Heart right ventricle (tissue), 16 donors: ENCODE measurements around the gene GOLGA2. TPM values are rescaled to one million over a fixed set of nuclear protein-coding genes. Genes with fewer than 3 reads are reported as not detected.

Experiments
- ATAC-seq, 8 donors: fragments of 200-7000 bp; cut with Tn5 transposase; one replicate each; pipeline ENCODE4 v1.9.1; 2020; ENCODE audit warnings: mild to moderate bottlenecking in 8 of 8, moderate library complexity in 8 of 8, moderate number of reproducible peaks in 1 of 8
- DNase-seq, 2 donors: peaks; one replicate each; pipeline ENCODE4 v3.0.0-alpha.2; 2020
- H3K27ac ChIP-seq, 10 donors: fragments of 200-600 bp; sonication (generic) in 2 of 10; one replicate each; pipeline versions ENCODE4 v1.5.0 to v1.8.0; 2020 to 2022; ENCODE audit warnings: mild to moderate bottlenecking in 3 of 10
- H3K27me3 ChIP-seq, 7 donors: fragments of 200-600 bp; one replicate each; pipeline ENCODE4 v1.8.0; 2021 to 2022; ENCODE audit warnings: mild to moderate bottlenecking in 2 of 7
- H3K36me3 ChIP-seq, 9 donors: fragments of 200-600 bp; sonication (generic) in 1 of 9; one replicate each; pipeline versions ENCODE4 v1.5.0 to v1.8.0; 2020 to 2022; ENCODE audit warnings: mild to moderate bottlenecking in 2 of 9
- H3K4me1 ChIP-seq, 9 donors: fragments of 200-600 bp; sonication (generic) in 1 of 9; one replicate each; pipeline versions ENCODE4 v1.5.0 to v1.8.0; 2020 to 2022; ENCODE audit warnings: mild to moderate bottlenecking in 4 of 9
- H3K4me3 ChIP-seq, 10 donors: fragments of 200-600 bp; sonication (generic) in 2 of 10; one replicate each; pipeline versions ENCODE4 v1.5.0 to v1.8.0; 2020 to 2022; ENCODE audit warnings: mild to moderate bottlenecking in 7 of 10, moderate library complexity in 2 of 10
- H3K9me3 ChIP-seq, 11 donors: fragments of 200-600 bp in 10 of 11; sonication (generic) in 2 of 11; one replicate each; pipeline versions ENCODE4 v1.5.0 to v1.8.0; 2013 to 2022; ENCODE audit warnings: mild to moderate bottlenecking in 2 of 11, control low read depth in 1 of 11, moderate library complexity in 1 of 11
- CTCF ChIP-seq, 9 donors: fragments of 200-600 bp; sonication (generic) in 2 of 9; IDR thresholded peaks; one replicate each; pipeline versions ENCODE4 v1.5.0 to v1.8.0; 2021 to 2022; ENCODE audit warnings: antibody characterized with exemption in 9 of 9, mild to moderate bottlenecking in 5 of 9, moderate library complexity in 1 of 9
- WGBS, 2 donors: extraction: QIAGEN DNeasy Blood & Tissue Kit; methylation state at CpG; one replicate each; pipeline ENCODE4 v1.1.7; 2013; ENCODE audit warnings: inconsistent platforms in 1 of 2; 5-methylcytosine and 5-hydroxymethylcytosine counted together
- intact Hi-C, 10 donors: fragments of 100-400 bp; cut with DNase I; formaldehyde crosslinking; loops; one replicate each; pipeline versions ENCODE4 v1.11.1 to v1.14.2; 2022
- polyA plus RNA-seq, 2 donors: library from polyadenylated mRNA; stranded (reverse); fragments of 200-250 nt; gene quantifications; one replicate each; pipeline ENCODE4 v1.2.3, GENCODE V29; 2013
- total RNA-seq, 10 donors: library from RNA; stranded (reverse); fragmentation: NEBNext Ultra II Directional in 3 of 10; extraction: Animal tissue kit (Norgen Biotek cat#: 25700) in 3 of 10; gene quantifications; one replicate each; pipeline versions ENCODE4 v1.2.1 to v1.2.4, GENCODE V29; 2021 to 2023
- donor health status: Arrhythmogenic right ventricular cardiomyopathy.
- donor health status: ischemic (EF 13 %, LVEDD 7.1; RV severe dilation, severe dysfunction).
- donor health status: healthy with polysubstance abuse.
- donor health status: DM: no; HTN: yes; CAD: no.
- donor health status: DM: no; HTN: no; CAD: no.
- donor health status: ischemic (EF 25% LVEDD 6.9; RV normal size, moderate dysfunction).
- donor health status: ischemic (EF 25% LVEDD 5.7; RV mildly dilated, moderate dysfunction).
- donor health status: healthy.
- donor health status: DM: yes; HTN: yes; CAD: no.
- donor health status: Ischemic cardiomyopathy.
- donor health status: ischemic (EF 35%, LVEDD 5.7; RV mildly dilated, moderate dysfunction).
- donor health status: nonischemic (EF 11% LVEDD 7.7; RV severe dilation, severe dysfunction).
- donor health status: DM: yes; HTN: yes; CAD: no.
- donor health status: PGD.
- donor health status: ischemic (EF 29% LVEDD 5.4; RV normal size, mild dysfunction).
- donor health status: nonischemic (EF 23%, LVEDD 6.1; RV moderate dilation, normal function).

The GOLGA2 gene
- total and polyA plus RNA-seq, 12 donors: 78.0 to 101 (median 89.1) TPM

GRCh38 chr9:128298535-128299482, 23.0 kb upstream of the GOLGA2 start:
- H3K27ac ChIP-seq: no peak overlapping the region
- 89 to 94% methylated on average over 20 of the region's 20 CpGs for WGBS, 2 donors
- peaks cover 0 to 7% (median 0%) of the 10 kb centered on the region in 9 donors for H3K36me3 ChIP-seq
- intact Hi-C loops: loop anchor here in 3 of 10 donors (5.0 to 10.0 kb wide), 4 partner anchors 43 to 226 kb away; partner anchors contain the start of gene SLC27A4 (in 1 of the 3)
- peaks cover 0 to 4% (median 0%) of the 10 kb centered on the region in 9 donors for H3K4me1 ChIP-seq
- no peaks in the 10 kb centered on the region for H3K27me3 ChIP-seq
- ATAC-seq: no peak
- no peak for DNase-seq
- H3K9me3 ChIP-seq: no peaks in the 10 kb centered on the region
- TF ChIP-seq CTCF (IDR thresholded peaks at IDR 0.05): no peak
- H3K4me3 ChIP-seq: no peak overlapping the region

DNA sequence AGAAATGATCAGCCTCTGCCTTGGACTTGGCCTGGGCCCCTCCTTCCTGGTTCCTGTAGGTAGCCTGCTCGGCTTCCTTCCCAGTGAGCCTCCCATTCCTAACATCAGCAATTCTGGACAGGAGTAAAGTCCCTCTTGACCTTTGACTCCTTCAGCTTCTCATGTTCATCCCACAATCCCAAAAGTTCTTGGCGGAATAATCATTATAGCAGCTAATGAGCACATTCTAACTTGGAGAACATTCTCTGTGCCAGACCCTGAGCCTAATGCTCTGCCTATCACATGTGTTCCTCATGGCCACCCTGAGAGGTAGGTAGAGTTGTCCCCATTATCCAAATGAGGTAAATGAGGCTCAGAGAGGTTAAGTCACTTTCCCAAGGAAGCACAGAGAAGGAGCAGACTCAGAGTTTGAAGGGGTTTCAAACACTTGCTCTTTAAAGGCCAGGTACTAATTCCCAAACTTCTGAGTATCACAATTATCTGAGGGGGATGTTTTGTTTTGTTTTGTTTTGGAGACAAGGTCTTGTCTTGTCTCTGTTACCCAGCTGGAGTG, 21.5 kb upstream of the GOLGA2 start:
- no peaks in the 10 kb centered on the region for H3K9me3 ChIP-seq
- H3K4me3 ChIP-seq: no peak overlapping the region
- H3K27me3 ChIP-seq: no peaks in the 10 kb centered on the region
- no peak for ATAC-seq
- H3K36me3 ChIP-seq: peaks cover 0 to 18% (median 0%) of the 10 kb centered on the region in 9 donors
- DNase-seq: no peak
- intact Hi-C loops: loop anchor here in 3 of 10 donors (5.0 to 10.0 kb wide), 4 partner anchors 45 to 228 kb away; partner anchors contain the start of gene SLC27A4 (in 1 of the 3)
- 88% methylated on average over 2 of the region's 2 CpGs for WGBS, 2 donors
- no peak overlapping the region for H3K27ac ChIP-seq
- peaks cover 0 to 4% (median 0%) of the 10 kb centered on the region in 9 donors for H3K4me1 ChIP-seq
- TF ChIP-seq CTCF (IDR thresholded peaks at IDR 0.05): no peak

DNA sequence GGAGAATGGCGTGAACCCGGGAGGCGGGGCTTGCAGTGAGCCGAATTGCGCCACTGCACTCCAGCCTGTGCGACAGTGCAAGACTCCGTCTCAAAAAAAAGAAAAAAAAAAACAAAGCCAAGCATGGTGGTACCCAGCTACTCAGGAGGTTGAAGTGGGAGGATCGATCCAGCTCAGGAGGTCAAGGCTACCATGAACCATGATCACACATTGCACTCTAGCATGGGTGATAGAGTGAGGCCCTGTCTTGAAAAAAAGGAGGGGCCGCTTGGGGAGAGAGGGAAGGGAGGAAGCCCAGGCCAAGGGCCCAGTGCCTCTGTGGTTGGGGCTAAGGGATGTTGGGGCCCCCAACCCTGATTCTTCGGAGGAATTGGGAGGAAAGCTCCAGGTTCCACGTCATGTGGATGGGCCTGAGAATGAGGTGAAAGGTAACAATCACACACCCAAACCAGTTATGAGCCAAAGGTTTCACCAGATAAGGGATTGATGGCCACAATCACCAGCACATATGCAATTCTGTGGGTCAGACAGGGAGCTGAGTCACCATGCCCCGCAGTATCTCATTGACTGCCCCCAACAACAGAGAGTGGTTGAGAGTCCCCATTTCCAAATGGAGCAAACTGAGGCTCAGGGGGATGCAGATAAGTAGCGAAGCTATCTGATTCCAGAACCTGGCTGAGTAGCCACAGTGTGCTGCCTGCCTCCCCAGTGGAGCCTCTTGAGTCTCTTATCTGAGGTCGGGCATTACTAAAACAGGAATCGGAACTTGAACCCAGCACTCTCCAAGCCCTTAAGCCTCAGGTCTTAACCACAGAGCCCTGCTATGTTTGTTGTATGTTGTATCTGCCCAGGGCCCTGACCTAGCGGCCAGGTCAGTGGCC, 20.8 kb upstream of the GOLGA2 start:
- Histone ChIP-seq H3K36me3 (peaks cover 0 to 18% (median 0%) of the 10 kb centered on the region in 9 donors), H3K27me3 (no peaks in the 10 kb centered on the region), H3K9me3 (no peaks in the 10 kb centered on the region), H3K27ac (no peak overlapping the region), H3K4me1 (peaks cover 0 to 4% (median 0%) of the 10 kb centered on the region in 9 donors), H3K4me3 (no peak overlapping the region)
- ATAC-seq (no peak), DNase-seq (no peak)
- TF ChIP-seq CTCF (IDR thresholded peaks at IDR 0.05): no peak
- 90 to 91% methylated on average over 16 of the region's 16 CpGs for WGBS, 2 donors
- intact Hi-C loops: loop anchor here in 3 of 10 donors (5.0 to 10.0 kb wide), 4 partner anchors 46 to 228 kb away; partner anchors contain the start of gene SLC27A4 (in 1 of the 3)
